ENCODE results near the gene TTLL1.
A peak's percentile ranks its signal among the peaks of the same experiment; 100 is the strongest.

Gene TTLL1

DNA sequence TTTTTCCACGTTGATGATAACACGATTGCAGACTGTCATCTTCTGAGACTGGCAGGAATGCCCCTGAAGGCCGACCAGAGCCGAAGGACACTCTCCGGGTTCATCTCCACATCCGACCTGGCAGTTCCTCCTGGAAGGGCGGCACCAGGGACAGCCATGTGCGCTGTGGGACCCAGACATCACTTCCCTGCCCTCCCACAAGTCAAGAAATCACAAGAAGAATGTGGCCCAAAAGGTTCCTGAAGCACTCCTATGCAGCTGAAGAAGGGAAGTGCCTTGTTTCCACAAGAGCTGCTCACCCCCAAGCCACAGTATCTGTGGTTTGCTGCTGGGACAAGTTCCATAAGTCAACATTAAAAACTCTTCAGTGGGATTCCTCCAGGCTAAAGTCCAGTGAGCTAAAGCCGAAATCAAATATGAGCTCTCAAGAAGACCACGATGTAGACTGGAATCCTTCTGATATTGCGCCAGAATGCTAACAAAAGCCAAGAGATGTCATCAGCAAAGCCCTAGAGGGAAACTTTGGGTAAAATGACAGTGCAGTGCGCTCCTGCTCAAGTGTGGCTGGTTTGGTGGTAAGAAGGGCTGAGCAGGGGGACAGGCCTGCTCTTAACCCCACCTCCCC, 95.4 kb downstream of the TTLL1 start:
- peak; percentile 63 for DNase-seq (ENCODE audit: low read depth)

DNA sequence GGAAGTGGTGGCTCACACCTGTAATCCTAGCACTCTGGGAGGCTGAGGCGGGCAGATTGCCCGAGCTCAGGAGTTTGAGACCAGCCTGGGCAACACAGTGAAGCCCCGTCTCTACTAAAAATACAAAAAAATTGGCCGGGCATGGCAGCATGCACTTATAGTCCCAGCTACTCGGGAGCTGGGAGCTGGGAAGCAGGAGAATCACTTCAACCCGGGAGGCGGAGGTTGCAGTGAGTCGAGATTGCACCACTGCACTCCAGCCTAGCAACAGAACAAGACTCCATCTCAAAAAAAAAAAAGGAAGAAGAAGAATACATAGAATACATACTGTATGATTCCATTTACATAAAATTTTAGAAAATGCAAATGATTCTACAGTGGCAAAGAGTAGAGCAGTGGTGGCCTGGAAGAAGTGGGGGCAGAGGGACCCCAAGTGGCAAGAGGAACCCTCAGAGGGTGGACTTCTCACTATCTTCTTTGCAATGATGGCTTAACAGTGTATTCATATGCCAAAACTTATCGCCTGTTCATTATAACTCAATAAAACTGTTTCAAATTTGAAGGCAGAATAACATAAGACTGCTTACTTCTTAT, 96.2 kb downstream of the TTLL1 start:
- DNase-seq (ENCODE audit: low read depth), result no peak

DNA sequence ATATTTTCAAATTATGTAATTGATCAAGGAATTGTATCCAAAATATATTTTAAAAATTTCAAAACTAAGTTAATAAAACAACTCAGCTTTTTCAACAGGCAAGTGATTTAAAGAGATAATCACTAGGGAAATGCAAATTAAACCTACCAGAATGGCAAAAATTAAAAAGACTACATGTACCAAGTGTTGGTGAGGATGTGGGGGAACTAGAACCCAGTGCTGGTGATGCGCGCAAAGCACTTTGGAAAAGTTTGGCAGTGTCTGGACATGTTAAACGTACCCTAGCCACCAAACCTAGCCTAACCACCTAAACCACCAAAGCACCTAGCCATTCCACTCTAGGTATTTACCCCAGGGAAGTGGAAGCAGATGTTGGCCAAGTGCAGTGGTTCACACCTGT, 97.1 kb downstream of the TTLL1 start:
- DNase-seq (ENCODE audit: low read depth), result no peak

DNA sequence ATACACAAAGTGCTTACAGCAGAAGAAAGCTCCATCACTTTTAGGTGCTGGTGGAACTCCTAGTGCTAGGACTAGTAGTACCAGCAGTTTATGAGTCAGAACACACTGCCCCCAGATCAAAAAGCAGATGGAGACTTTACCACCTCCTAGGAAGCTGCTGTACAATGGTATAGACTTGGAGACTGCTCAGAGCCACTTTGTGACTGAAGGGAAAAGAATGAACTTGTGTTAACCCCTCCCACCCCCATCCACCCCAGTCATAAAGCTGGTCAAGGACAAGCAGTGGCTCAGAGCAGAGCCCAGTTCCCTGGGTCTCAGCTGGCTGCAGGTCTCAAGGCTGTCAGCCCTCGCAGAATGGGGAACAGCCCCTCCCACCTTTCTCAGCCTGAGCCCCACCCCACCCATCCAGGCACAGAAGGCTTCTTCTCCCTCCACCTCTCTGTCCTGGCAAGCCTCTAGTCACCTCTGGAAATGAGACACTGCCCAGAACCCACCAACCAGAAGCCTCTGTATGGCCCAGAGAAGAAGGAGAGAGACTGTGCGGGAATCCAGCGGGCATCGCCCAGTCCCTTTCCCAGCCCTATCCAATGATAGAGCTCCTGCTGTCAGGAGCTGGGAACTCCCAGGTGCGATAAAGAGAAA, 98.1 kb downstream of the TTLL1 start:
- DNase-seq (ENCODE audit: low read depth), result peak; percentile 87

DNA sequence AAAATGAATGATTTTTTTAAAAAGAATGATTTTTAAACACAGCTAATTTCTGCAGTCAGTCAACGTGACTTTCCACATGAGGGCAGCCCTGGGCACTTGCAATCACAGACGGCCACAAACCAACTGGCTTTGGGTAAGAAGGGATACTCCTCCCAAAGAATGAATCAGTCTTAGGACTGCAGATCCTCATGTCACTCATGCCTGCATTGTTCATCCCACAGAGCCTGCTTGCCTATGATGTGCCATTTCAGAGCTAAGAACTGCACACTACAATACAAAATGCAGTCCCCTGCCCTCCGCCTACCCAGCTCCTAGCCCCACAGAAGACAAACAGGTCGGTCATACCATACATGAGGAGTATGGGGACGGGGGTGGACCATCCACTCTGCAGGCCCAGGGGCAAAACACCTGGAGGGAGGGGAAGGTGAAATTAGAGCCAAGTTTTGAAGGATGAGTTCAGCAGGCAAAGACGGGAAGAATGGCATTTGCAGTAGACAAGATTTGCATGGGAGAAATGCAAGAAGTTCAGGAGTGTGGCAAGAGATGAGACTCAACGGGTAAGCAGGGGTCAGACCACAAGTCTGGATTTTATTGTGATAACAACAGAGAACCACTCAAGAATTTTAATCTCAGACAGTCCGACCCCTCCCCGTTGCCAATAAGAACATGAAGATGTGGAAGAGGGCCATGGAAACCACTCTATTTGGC, 98.9 kb downstream of the TTLL1 start:
- peak; percentile 92 for DNase-seq (ENCODE audit: low read depth)
